NOMO-1 treated with DMSO at 0.1 percent for 48 hours (cell line): Measurements from ENCODE around the gene SOWAHA.
"Not testable (repeated sequence)": the region's sequence is repeated elsewhere in the genome, so short reads cannot be mapped to it uniquely, and the experiment has no call there.

Source experiments
- DNase-seq: peaks from one replicate; lab custom pipeline; 2025; ENCODE audit not compliant: unreplicated experiment; lab: John Stamatoyannopoulos, UW

The SOWAHA gene

GRCh38 chr5:132777209-132778069 is 35.7 kb upstream of the SOWAHA start, which contains the start of gene SEPTIN8:
SEPTIN8 (minus strand) TSS chr5:132777239; CDS start chr5:132777137, 102 bp downstream.
- peak; percentile 32 for DNase-seq

DNA sequence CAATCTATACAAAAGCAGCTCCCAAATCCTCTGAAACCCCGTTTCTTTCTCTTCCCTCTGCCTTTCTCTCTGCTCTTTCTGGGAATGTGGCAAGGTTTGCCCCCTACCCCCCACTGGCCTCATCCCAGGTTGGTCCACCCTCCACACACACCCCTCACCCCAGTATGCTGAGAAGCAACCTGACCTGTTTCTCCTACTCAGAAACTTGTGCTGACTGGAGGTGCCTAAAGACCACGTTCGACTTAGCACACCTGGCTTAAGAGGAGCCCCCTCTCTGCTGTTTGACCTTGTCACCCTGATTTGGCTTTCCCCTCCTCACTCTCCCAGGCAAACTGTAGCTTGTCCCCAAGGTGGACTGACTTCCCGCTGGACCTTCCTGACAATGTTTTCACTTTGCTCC is 35.0 kb upstream of the SOWAHA start:
- DNase-seq: no peak

DNA sequence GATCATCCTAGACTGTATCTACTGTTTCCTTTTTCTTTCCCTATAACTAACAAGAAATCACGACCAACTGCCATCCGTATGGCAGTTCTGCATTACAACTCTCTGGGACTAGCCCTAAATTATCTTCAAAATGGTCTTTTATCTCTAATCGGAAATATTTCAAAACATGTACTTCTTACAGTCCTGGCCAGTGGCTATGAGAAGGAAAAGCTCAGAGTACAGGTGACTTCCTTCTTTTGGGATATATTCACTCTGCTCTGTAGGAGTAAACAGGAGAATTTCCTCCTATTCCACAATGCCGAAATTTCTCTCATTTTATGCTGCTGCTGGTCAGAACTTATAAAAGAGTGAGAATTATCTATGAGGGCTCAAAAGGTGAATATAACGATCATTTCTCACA is 34.2 kb upstream of the SOWAHA start:
- DNase-seq: no peak

- no peak for DNase-seq
Measured at GRCh38 chr5:132779961-132780360, 33.1 kb upstream of the SOWAHA start.

GRCh38 chr5:132780577-132780976 is 32.5 kb upstream of the SOWAHA start:
- no peak for DNase-seq

DNA sequence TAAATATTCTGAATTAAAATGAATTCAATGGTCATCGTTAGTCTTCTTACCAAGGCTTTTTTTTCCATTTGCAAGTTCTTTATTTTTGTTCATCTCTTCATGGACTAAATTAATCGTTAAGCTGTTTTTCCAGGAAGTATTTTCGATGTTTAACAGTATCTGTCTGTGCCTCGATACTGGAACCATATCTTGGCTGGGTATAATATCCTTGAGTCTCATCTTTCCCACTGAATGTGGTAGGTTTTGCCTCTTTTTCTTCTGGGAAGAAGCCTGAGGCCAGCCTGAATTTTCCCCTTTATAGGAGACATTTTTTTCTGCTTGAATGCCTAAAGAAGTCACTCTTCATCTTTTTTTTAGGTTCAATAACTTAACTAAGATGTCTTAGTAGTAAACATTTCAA is 32.1 kb upstream of the SOWAHA start:
- no peak for DNase-seq

DNA sequence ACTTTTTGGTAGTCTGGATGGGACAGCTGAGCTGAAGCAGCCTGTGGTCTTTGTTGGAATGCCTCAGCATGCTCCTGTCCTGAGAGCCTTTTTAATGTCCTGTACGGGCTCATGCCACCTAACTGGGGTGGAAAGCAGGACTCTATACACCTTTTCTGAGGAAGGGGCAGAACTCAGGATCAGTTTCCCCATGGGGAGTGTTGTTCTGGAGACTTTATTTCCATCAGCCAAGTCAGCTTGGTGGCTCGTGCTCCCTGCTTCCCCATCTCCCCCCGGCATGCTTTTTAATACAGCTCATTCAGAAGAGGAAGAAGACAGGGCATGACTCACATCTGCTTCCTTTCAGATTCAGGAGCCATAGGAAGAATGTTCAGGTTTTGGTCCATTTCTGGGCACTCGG is 31.0 kb upstream of the SOWAHA start:
- DNase-seq: peak; percentile 61

GRCh38 chr5:132785365-132785764 is 27.7 kb upstream of the SOWAHA start:
- no peak for DNase-seq

DNA sequence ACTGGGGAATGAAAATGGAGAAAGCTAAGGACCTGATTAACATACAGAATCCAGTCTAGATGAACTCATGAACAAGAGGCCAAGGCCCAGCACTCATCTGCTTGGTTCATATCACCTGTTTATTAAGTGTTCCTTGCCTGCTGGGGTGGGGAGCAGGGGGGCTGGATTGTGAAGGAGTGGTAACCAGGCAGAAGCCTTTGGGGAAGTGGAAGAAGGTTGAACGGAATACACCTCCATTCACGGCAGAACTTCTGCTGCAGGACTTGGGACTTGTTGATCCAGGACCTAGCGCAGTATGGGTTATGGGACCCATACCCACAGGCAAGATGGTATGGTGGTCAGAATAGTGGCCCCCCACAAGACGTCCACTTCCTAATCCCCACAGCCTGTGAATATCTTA is 27.2 kb upstream of the SOWAHA start:
- no peak for DNase-seq

DNA sequence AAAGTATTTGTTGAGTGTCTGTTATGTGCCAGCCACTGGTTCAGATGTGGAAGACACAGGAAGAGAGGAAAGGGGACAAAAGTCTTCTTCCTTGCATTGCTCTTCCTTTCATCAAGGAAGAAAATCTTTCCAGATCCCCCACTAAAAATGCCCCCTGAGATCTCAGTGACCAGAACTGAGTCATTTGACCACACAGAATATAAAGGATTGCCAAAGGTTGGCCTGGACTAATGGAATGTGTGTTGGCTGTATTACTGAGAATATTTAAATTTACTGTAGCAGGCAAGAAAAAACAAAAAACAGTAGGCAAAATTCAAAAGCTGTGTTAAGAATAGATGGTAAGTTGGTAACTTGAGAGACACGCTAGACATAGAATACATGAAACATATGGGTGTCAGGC is 26.0 kb upstream of the SOWAHA start:
- no peak for DNase-seq

GRCh38 chr5:132788508-132788907 is 24.6 kb upstream of the SOWAHA start:
- no peak for DNase-seq

GRCh38 chr5:132788990-132789886 is 23.9 kb upstream of the SOWAHA start:
- DNase-seq: no peak

DNA sequence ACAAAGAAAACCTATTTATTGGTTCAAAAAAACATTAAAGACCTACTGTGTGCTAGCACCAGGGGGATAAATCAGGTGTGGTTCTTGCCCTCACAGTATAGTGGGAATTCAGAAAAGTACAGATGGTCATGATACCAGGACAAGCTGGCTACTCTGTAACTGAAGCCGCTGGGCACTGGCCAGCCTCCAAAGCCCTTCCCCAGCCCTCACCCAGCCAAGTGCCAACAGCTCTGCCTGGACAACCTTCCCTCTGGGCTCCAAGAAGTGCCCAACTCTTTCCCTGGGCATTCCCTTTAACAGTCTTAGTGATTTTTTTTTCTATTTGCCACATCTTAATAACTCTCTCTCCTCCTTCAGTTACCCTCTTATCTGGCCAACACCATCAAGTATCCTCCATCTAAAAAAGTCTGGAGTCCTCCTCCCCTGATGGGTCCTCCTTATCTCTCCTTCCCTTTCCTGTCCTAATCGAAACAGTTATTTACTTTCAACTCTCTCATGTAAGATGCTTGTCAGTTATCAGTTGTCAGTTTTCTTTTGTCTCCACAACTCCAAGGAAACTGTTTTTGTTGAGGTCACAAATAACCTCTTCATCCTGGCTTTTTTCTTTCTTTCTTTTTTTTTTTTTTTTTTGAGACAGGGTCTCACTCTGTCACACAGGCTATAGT is 22.8 kb upstream of the SOWAHA start:
- no peak for DNase-seq

GRCh38 chr5:132791026-132791425 is 22.1 kb upstream of the SOWAHA start:
- no peak for DNase-seq

- DNase-seq: no peak
Measured at GRCh38 chr5:132797651-132798050, 15.5 kb upstream of the SOWAHA start.

DNA sequence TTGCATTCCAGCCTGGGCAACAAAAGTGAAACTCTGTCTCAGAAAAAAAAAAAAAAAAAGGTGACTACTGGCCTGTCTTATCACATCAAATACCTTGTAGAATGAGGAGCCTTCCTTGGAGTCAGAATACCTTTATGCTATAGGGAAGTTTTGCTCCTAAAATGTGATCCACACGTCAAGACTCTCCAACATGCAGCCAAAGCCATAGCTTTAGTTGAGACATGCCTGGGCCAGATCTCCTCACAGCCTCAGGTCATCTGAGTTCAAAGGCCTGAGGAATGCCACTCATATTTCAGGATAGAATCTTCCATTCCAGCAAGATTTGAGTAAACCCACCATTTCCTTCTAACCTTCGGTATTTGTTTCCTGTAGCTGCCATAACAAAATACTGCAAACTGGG is 13.7 kb upstream of the SOWAHA start:
- DNase-seq: no peak

- no peak for DNase-seq
Measured at GRCh38 chr5:132800545-132800944, 12.6 kb upstream of the SOWAHA start.

GRCh38 chr5:132802044-132802684 is 10.9 kb upstream of the SOWAHA start:
- DNase-seq: no peak

- not testable (repeated sequence) for DNase-seq
Measured at GRCh38 chr5:132802685-132803066, 10.4 kb upstream of the SOWAHA start.

DNA sequence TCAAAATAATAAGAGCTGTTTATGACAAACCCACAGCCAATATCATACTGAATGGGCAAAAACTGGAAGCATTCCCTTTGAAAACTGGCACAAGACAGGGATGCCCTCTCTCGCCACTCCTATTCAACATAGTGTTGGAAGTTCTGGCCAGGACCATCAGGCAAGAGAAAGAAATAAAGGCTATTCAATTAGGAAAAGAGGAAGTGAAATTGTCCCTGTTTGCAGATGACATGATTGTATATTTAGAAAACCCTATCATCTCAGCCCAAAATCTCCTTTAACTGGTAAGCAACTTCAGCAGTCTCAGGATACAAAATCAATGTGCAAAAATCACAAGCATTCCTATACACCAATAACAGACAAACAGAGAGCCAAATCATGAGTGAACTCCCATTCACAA is 8.9 kb upstream of the SOWAHA start:
- not testable (repeated sequence) for DNase-seq

GRCh38 chr5:132805872-132806271 is 7.2 kb upstream of the SOWAHA start:
- DNase-seq: not testable (repeated sequence)
